Astrocyte (in vitro differentiated cells and primary cell): ENCODE results near the gene GMPPA.

ENCODE experiments used
- CTCF ChIP-seq: IDR thresholded peaks from 2 replicates; pipeline ENCODE4 v1.5.1; 2011; ENCODE audit warnings: low read depth, mild to moderate bottlenecking, inconsistent platforms, low read length, moderate library complexity; ENCODE audit not compliant: insufficient read depth
- EZH2 ChIP-seq: IDR thresholded peaks from 2 replicates; pipeline ENCODE4 v1.6.1; 2012; ENCODE audit warnings: mild to moderate bottlenecking, low read length, inconsistent platforms; ENCODE audit not compliant: insufficient read depth

DNA sequence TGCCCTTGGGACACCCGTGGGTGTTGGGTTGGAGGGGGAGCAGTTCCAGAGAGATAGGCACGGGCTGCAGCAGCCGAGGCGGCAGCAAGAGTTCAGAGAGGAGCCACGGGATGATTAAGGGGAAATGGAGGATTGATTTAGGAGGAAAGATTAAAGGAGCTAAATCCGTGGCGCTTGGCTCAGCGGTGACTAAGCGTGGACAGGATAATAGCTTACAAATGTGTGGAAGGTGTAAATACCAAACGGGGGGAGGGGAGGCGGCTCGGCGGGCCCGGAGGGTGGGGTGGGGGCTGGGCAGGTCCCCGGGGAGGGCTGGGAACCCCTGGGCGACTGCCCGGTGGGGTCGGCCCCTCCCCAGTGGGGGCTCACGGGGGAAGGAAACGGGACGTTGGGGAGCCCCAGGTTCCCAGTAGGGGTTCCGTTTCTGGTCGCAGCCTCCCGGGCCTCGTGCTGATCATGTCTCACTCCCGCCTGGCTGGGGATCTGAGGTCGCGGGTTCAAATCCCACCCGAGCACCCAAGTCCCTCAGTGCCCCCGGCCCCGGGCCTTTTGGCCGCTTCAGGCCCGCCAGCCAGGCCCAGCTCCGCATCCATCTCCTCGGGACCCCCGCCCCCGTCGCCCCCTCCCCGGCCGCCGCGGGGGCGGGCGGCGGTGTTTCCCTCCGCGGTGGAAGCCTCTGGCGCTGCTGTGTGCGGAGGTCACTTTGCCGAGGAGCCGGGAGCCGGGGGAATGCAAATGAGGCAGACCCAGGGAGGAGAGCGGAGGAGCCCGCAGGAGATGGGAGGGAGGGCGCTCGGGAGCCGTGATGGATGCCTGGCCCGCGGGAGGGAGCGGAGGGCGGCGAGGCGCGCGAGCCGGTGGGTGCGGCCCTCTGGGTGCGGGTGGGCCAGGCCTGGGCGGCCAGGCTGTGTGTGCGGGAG lies 23.7 kb downstream of the GMPPA start:
- TF ChIP-seq CTCF (no peak), EZH2 (no peak)
